WERI-Rb-1 (cell line): ENCODE data around the gene CNTF.

ENCODE experiments used
- DNase-seq: peaks from one replicate; pipeline ENCODE4 v3.0.0-alpha.2; 2020
- H3K27ac ChIP-seq: fragments of 250-450 bp; sonication (Bioruptor Pico); 2 replicates; pipeline ENCODE4 v1.5.1; 2020; ENCODE audit warnings: mild to moderate bottlenecking, moderate library complexity
- H3K27me3 ChIP-seq: fragments of 250-450 bp; sonication (Bioruptor Pico); 2 replicates; pipeline ENCODE4 v1.5.1; 2021; ENCODE audit warnings: mild to moderate bottlenecking, low read depth, moderate library complexity; ENCODE audit not compliant: insufficient read depth, severe bottlenecking
- H3K36me3 ChIP-seq: fragments of 250-450 bp; sonication (Bioruptor Pico); 2 replicates; pipeline ENCODE4 v1.5.1; 2020; ENCODE audit warnings: mild to moderate bottlenecking, moderate library complexity
- H3K4me3 ChIP-seq: 2 replicates; pipeline ENCODE4 v1.5.1; 2011; ENCODE audit warnings: low read depth, mild to moderate bottlenecking, control low read depth, low read length
- H3K9me3 ChIP-seq: fragments of 250-450 bp; sonication (Bioruptor Pico); 2 replicates; pipeline ENCODE4 v1.5.1; 2021; ENCODE audit warnings: mild to moderate bottlenecking, moderate library complexity; ENCODE audit not compliant: severe bottlenecking
- TF ChIP-seq, protein P1 (sequence below): IDR thresholded peaks from 2 replicates; pipeline ENCODE4 v1.5.1; 2011; ENCODE audit warnings: low read depth, mild to moderate bottlenecking, control low read depth, inconsistent platforms, low read length

Gene CNTF

DNA sequence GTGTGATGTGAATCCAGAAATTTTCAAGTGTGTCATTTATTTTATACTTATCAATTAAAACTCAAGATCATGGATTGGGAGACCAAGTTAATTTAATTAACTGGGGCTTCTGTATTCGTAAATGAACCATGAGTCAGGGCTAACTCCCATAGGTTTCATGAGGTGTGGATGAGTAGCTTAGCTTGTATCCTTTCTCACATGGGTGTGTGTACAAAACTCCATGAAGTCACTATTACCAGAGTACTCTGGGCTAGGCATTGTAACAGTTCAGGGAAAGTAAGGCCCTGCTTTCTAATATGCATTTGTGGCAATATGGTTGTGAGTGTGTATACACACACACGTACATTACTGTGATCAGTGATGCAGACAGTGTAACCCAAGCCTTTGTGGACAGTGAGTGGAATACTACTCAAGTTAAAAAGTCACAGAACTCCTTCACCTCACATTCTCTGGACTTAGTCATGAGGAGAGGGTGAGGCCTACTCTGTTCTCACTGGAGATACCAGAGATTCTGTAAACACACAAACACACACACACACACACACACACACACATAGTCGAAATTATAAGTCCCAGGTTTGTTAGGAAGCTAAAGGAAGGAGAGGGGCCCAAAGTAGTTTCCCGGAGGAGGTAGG lies 3.5 kb downstream of the CNTF start:
- TF ChIP-seq, protein P1, sequence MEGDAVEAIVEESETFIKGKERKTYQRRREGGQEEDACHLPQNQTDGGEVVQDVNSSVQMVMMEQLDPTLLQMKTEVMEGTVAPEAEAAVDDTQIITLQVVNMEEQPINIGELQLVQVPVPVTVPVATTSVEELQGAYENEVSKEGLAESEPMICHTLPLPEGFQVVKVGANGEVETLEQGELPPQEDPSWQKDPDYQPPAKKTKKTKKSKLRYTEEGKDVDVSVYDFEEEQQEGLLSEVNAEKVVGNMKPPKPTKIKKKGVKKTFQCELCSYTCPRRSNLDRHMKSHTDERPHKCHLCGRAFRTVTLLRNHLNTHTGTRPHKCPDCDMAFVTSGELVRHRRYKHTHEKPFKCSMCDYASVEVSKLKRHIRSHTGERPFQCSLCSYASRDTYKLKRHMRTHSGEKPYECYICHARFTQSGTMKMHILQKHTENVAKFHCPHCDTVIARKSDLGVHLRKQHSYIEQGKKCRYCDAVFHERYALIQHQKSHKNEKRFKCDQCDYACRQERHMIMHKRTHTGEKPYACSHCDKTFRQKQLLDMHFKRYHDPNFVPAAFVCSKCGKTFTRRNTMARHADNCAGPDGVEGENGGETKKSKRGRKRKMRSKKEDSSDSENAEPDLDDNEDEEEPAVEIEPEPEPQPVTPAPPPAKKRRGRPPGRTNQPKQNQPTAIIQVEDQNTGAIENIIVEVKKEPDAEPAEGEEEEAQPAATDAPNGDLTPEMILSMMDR = no peak
- Histone ChIP-seq H3K9me3 (no peaks in the 10 kb centered on the region), H3K27ac (no peak overlapping the region), H3K36me3 (peaks cover 30% of the 10 kb centered on the region), H3K4me3 (no peak overlapping the region), H3K27me3 (no peaks in the 10 kb centered on the region)
- DNase-seq = no peak

DNA sequence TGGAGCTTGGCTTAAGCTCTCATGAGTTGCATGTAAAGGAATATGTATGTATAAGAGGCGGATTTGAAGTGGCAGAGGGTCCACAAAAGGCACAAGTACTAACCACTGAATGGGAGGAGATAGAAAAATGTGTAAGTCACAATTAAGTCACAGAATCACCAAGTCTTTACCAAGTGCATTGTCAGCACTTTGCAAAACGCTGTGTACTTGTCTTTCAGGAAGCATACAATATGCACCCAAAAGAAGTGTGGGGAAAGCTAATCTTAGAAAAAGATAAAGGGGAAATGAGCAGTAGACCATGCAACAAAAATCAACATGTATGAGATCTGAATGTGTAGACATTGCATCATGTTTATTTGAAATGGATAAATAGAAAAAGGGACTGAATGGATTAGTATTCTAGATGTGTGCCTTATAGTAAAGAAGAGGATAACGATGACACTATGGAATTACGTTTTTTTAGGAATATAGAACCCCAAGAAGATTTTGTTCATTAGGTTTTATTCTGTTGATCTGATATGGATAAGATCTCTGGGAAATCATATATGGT lies 4.5 kb downstream of the CNTF start:
- Histone ChIP-seq H3K4me3 (no peak overlapping the region), H3K36me3 (peaks cover 26% of the 10 kb centered on the region), H3K27ac (no peak overlapping the region), H3K27me3 (no peaks in the 10 kb centered on the region), H3K9me3 (no peaks in the 10 kb centered on the region)
- TF ChIP-seq, protein P1 = no peak
- DNase-seq = no peak

DNA sequence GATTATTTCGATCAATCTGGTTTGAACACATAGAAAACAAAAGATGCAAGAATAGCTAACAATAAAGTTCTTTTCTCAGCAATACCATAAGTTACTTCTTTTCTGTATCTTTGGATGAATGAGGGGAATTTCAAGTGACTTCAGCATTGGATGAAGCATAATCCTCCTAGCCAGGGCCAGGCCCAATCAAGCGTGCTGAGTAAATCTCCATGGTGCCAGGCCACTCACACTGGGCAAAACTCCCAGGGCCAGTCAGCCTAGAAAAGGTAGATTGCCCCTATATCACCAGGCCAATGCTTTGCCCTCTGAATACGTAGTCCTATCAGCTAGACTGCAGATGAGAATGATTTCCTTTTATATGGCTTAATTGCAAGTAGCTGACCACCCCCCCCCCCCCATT lies 6.0 kb downstream of the CNTF start:
- no peaks in the 10 kb centered on the region for H3K9me3 ChIP-seq
- H3K27me3 ChIP-seq = no peaks in the 10 kb centered on the region
- no peak for DNase-seq
- TF ChIP-seq, protein P1 = no peak
- no peak overlapping the region for H3K27ac ChIP-seq
- peaks cover 12% of the 10 kb centered on the region for H3K36me3 ChIP-seq
- no peak overlapping the region for H3K4me3 ChIP-seq

DNA sequence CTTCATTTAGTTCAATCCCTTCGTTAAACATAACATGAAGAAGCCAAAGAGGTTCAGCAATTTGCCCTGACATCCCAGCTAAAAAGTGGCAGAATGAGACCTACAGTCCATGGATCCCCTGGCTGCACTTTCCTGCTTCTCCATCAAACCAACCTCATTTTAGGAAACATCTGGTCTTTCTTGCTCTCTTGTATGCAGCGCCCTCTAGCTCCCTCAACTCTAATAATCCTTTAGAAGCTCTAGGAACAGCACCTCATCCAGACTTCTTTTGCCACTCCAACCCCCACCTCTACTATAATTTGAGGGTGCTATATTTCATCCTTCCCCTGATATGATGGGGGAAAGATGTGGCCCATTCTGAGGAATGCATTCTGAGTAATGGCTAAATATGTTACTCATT lies 7.4 kb downstream of the CNTF start:
- Histone ChIP-seq H3K27me3 (peaks cover 3% of the 10 kb centered on the region), H3K27ac (no peak overlapping the region), H3K9me3 (no peaks in the 10 kb centered on the region), H3K4me3 (no peak overlapping the region), H3K36me3 (no peaks in the 10 kb centered on the region)
- no peak for DNase-seq
- TF ChIP-seq, protein P1 = peak; percentile 58

DNA sequence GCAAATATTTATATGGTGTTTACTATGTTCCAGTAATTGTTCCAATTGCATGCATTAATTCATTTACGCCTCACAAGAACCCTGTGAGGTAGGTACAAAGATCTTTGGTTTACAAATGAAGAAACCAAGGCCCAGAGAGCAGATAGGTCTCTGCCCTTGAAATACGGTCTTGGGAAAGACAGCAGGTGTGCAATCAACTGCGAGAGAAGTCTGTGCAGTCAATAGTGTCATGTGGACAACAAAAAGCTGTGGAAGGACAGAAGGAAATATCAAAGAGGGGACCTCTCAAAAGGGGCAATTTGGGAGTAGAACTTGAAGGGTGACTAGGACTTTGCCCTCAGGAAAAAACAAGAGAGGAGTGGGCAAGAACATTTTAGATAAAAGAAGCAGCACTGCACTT lies 8.9 kb downstream of the CNTF start:
- TF ChIP-seq, protein P1 = no peak
- H3K9me3 ChIP-seq = no peaks in the 10 kb centered on the region
- no peak overlapping the region for H3K4me3 ChIP-seq
- H3K36me3 ChIP-seq = no peaks in the 10 kb centered on the region
- DNase-seq = no peak
- H3K27me3 ChIP-seq = peaks cover 3% of the 10 kb centered on the region
- H3K27ac ChIP-seq = no peak overlapping the region

DNA sequence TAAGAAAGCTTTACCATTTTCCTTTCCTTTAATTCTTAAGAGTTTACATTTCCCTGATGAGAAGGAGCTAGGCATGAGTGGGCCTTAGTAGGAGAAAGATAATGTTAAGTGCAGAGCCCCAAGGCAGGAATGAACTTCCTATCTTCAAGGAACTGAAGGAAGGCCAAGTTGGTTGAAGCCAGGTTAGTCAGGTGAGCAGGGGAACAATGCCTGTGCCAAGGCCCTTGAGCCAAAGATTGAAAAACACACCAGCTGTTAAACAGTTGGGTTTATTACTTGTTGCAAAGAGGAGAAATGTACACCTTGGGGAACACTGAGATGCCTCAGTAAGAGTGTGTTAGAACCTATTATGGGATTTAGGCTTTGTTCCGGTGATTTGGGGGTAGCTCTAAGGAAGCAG lies 10.0 kb downstream of the CNTF start:
- Histone ChIP-seq H3K27me3 (peaks cover 3% of the 10 kb centered on the region), H3K36me3 (no peaks in the 10 kb centered on the region), H3K4me3 (no peak overlapping the region), H3K27ac (no peak overlapping the region), H3K9me3 (no peaks in the 10 kb centered on the region)
- TF ChIP-seq, protein P1 = no peak
- no peak for DNase-seq
